ENCODE measurements around the gene UNC79.

UNC79 gene

GRCh38 chr14:93454224-93454623, 23.5 kb downstream of the UNC79 start:
- WGBS, 2 donors (ENCODE audit: extremely low coverage in 2 of 2, insufficient read length in 2 of 2, insufficient replicate concordance in 1 of 2), result no CpG with 5 or more reads among the region's 1 CpG
- H2BK12ac ChIP-seq (ENCODE audit: low read length), result no peak overlapping the region
- H3K4me1 ChIP-seq (ENCODE audit: control insufficient read depth in 2 of 2, insufficient read depth in 1 of 2, low read depth in 1 of 2, low read length in 2 of 2), result no peaks in the 10 kb centered on the region
- no peak overlapping the region for H4K91ac ChIP-seq (ENCODE audit: low read depth, low read length, poor library complexity)
- H3K36me3 ChIP-seq (replicated peaks in 1 of 2; ENCODE audit: control insufficient read depth in 2 of 2, insufficient read depth in 2 of 2, low read length in 2 of 2), result no peaks in the 10 kb centered on the region
- no peak overlapping the region for H3K18ac ChIP-seq (ENCODE audit: low read length)
- no peaks in the 10 kb centered on the region for H3K9me3 ChIP-seq (replicated peaks in 1 of 2; ENCODE audit: control insufficient read depth in 2 of 2, insufficient read depth in 1 of 2, low read depth in 1 of 2, low read length in 2 of 2)
- no peak overlapping the region for H2BK5ac ChIP-seq (ENCODE audit: low read length)
- H3K27ac ChIP-seq (replicated peaks; ENCODE audit: low read length), result no peak overlapping the region
- no peak overlapping the region for H3K4me2 ChIP-seq (ENCODE audit: insufficient read depth, low read length, poor library complexity, severe bottlenecking)
- H3K14ac ChIP-seq (ENCODE audit: low read length), result no peak overlapping the region
- no peak overlapping the region for H3K4me3 ChIP-seq (ENCODE audit: low read length in 2 of 2)
- H3K79me1 ChIP-seq (ENCODE audit: low read depth, low read length), result no peaks in the 10 kb centered on the region
- DNase-seq (ENCODE audit: low spot score), result no peak
- no peak overlapping the region for H2AK5ac ChIP-seq (ENCODE audit: low read depth, low read length)
- no peak overlapping the region for H3K23ac ChIP-seq (ENCODE audit: low read depth, low read length, poor library complexity)
- H3K4ac ChIP-seq (ENCODE audit: low read length), result no peak overlapping the region
- no peak overlapping the region for H3K9ac ChIP-seq (ENCODE audit: low read depth, low read length, poor library complexity)
- no peak overlapping the region for H2BK120ac ChIP-seq (ENCODE audit: low read depth, low read length)
- no peak overlapping the region for H2AFZ ChIP-seq (ENCODE audit: low read length)
- no peak overlapping the region for H4K8ac ChIP-seq (ENCODE audit: low read depth, low read length)
- H2BK15ac ChIP-seq (ENCODE audit: low read length), result no peak overlapping the region
- no peaks in the 10 kb centered on the region for H3K27me3 ChIP-seq (ENCODE audit: control insufficient read depth in 3 of 3, insufficient read depth in 3 of 3, low read depth in 1 of 3, low read length in 3 of 3)

DNA sequence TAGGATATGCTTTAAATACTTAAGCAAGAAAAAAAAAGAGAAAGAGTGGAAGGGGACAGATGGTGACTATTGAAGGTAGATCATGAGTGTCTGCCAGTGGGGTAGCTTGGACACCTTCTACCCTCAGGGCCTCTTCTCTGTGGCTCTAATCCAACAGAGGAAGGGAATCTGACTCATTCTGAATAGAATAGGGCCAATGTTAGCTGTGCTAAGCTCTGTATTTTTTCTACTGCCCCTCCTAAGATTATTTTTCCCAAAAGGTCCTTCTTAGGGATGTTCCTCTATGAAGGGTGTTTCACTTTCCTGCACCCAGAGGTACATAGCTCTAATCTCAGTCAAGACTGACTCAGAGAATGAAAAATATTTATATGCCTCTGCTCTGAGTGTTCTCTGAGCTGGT, 25.6 kb downstream of the UNC79 start:
- Histone ChIP-seq H2BK120ac (ENCODE audit: low read depth, low read length) (no peak overlapping the region), H3K4me3 (ENCODE audit: low read length in 2 of 2) (no peak overlapping the region), H2BK5ac (ENCODE audit: low read length) (no peak overlapping the region), H3K27me3 (ENCODE audit: control insufficient read depth in 3 of 3, insufficient read depth in 3 of 3, low read depth in 1 of 3, low read length in 3 of 3) (no peaks in the 10 kb centered on the region), H3K9ac (ENCODE audit: low read depth, low read length, poor library complexity) (no peak overlapping the region), H2AFZ (ENCODE audit: low read length) (no peak overlapping the region), H4K91ac (ENCODE audit: low read depth, low read length, poor library complexity) (no peak overlapping the region), H3K18ac (ENCODE audit: low read length) (no peak overlapping the region), H2AK5ac (ENCODE audit: low read depth, low read length) (no peak overlapping the region), H3K36me3 (replicated peaks in 1 of 2; ENCODE audit: control insufficient read depth in 2 of 2, insufficient read depth in 2 of 2, low read length in 2 of 2) (no peaks in the 10 kb centered on the region), H2BK15ac (ENCODE audit: low read length) (no peak overlapping the region), H3K79me1 (ENCODE audit: low read depth, low read length) (no peaks in the 10 kb centered on the region), H3K23ac (ENCODE audit: low read depth, low read length, poor library complexity) (no peak overlapping the region), H4K8ac (ENCODE audit: low read depth, low read length) (no peak overlapping the region), H3K4me2 (ENCODE audit: insufficient read depth, low read length, poor library complexity, severe bottlenecking) (no peak overlapping the region), H3K14ac (ENCODE audit: low read length) (no peak overlapping the region), H3K4me1 (ENCODE audit: control insufficient read depth in 2 of 2, insufficient read depth in 1 of 2, low read depth in 1 of 2, low read length in 2 of 2) (no peaks in the 10 kb centered on the region), H2BK12ac (ENCODE audit: low read length) (no peak overlapping the region), H3K4ac (ENCODE audit: low read length) (no peak overlapping the region), H3K27ac (replicated peaks; ENCODE audit: low read length) (no peak overlapping the region), H3K9me3 (replicated peaks in 1 of 2; ENCODE audit: control insufficient read depth in 2 of 2, insufficient read depth in 1 of 2, low read depth in 1 of 2, low read length in 2 of 2) (no peaks in the 10 kb centered on the region)
- DNase-seq (ENCODE audit: low spot score), result no peak

GRCh38 chr14:93458234-93458633, 27.5 kb downstream of the UNC79 start:
- no peak overlapping the region for H3K4me2 ChIP-seq (ENCODE audit: insufficient read depth, low read length, poor library complexity, severe bottlenecking)
- H3K23ac ChIP-seq (ENCODE audit: low read depth, low read length, poor library complexity), result no peak overlapping the region
- no peak overlapping the region for H4K91ac ChIP-seq (ENCODE audit: low read depth, low read length, poor library complexity)
- no peak overlapping the region for H4K8ac ChIP-seq (ENCODE audit: low read depth, low read length)
- H3K79me1 ChIP-seq (ENCODE audit: low read depth, low read length), result no peaks in the 10 kb centered on the region
- H3K27ac ChIP-seq (replicated peaks; ENCODE audit: low read length), result no peak overlapping the region
- H2BK120ac ChIP-seq (ENCODE audit: low read depth, low read length), result no peak overlapping the region
- H2BK15ac ChIP-seq (ENCODE audit: low read length), result no peak overlapping the region
- H2AFZ ChIP-seq (ENCODE audit: low read length), result no peak overlapping the region
- no peaks in the 10 kb centered on the region for H3K9me3 ChIP-seq (replicated peaks in 1 of 2; ENCODE audit: control insufficient read depth in 2 of 2, insufficient read depth in 1 of 2, low read depth in 1 of 2, low read length in 2 of 2)
- H3K4ac ChIP-seq (ENCODE audit: low read length), result no peak overlapping the region
- H2BK5ac ChIP-seq (ENCODE audit: low read length), result no peak overlapping the region
- DNase-seq (ENCODE audit: low spot score), result no peak
- no peak overlapping the region for H3K9ac ChIP-seq (ENCODE audit: low read depth, low read length, poor library complexity)
- H3K18ac ChIP-seq (ENCODE audit: low read length), result no peak overlapping the region
- H3K14ac ChIP-seq (ENCODE audit: low read length), result no peak overlapping the region
- H3K4me3 ChIP-seq (ENCODE audit: low read length in 2 of 2), result no peak overlapping the region
- no peak overlapping the region for H2BK12ac ChIP-seq (ENCODE audit: low read length)
- H3K27me3 ChIP-seq (ENCODE audit: control insufficient read depth in 3 of 3, insufficient read depth in 3 of 3, low read depth in 1 of 3, low read length in 3 of 3), result no peaks in the 10 kb centered on the region
- no peak overlapping the region for H2AK5ac ChIP-seq (ENCODE audit: low read depth, low read length)
- WGBS, 2 donors (ENCODE audit: extremely low coverage in 2 of 2, insufficient read length in 2 of 2, insufficient replicate concordance in 1 of 2), result no CpG with 5 or more reads among the region's 1 CpG
- H3K36me3 ChIP-seq (replicated peaks in 1 of 2; ENCODE audit: control insufficient read depth in 2 of 2, insufficient read depth in 2 of 2, low read length in 2 of 2), result no peaks in the 10 kb centered on the region
- no peaks in the 10 kb centered on the region for H3K4me1 ChIP-seq (ENCODE audit: control insufficient read depth in 2 of 2, insufficient read depth in 1 of 2, low read depth in 1 of 2, low read length in 2 of 2)

- Histone ChIP-seq H2AK5ac (ENCODE audit: low read depth, low read length) (no peak overlapping the region), H2BK120ac (ENCODE audit: low read depth, low read length) (no peak overlapping the region), H2BK15ac (ENCODE audit: low read length) (no peak overlapping the region), H3K4ac (ENCODE audit: low read length) (no peak overlapping the region), H3K4me2 (ENCODE audit: insufficient read depth, low read length, poor library complexity, severe bottlenecking) (no peak overlapping the region), H2AFZ (ENCODE audit: low read length) (no peak overlapping the region), H3K27ac (replicated peaks; ENCODE audit: low read length) (no peak overlapping the region), H3K79me1 (ENCODE audit: low read depth, low read length) (no peaks in the 10 kb centered on the region), H2BK12ac (ENCODE audit: low read length) (no peak overlapping the region), H4K91ac (ENCODE audit: low read depth, low read length, poor library complexity) (no peak overlapping the region), H3K4me3 (ENCODE audit: low read length in 2 of 2) (no peak overlapping the region), H2BK5ac (ENCODE audit: low read length) (no peak overlapping the region), H3K9ac (ENCODE audit: low read depth, low read length, poor library complexity) (no peak overlapping the region), H4K8ac (ENCODE audit: low read depth, low read length) (no peak overlapping the region), H3K23ac (ENCODE audit: low read depth, low read length, poor library complexity) (no peak overlapping the region), H3K4me1 (ENCODE audit: control insufficient read depth in 2 of 2, insufficient read depth in 1 of 2, low read depth in 1 of 2, low read length in 2 of 2) (peaks cover 0 to 2% of the 10 kb centered on the region in 2 donors), H3K36me3 (replicated peaks in 1 of 2; ENCODE audit: control insufficient read depth in 2 of 2, insufficient read depth in 2 of 2, low read length in 2 of 2) (no peaks in the 10 kb centered on the region), H3K14ac (ENCODE audit: low read length) (no peak overlapping the region), H3K27me3 (ENCODE audit: control insufficient read depth in 3 of 3, insufficient read depth in 3 of 3, low read depth in 1 of 3, low read length in 3 of 3) (no peaks in the 10 kb centered on the region), H3K18ac (ENCODE audit: low read length) (no peak overlapping the region), H3K9me3 (replicated peaks in 1 of 2; ENCODE audit: control insufficient read depth in 2 of 2, insufficient read depth in 1 of 2, low read depth in 1 of 2, low read length in 2 of 2) (no peaks in the 10 kb centered on the region)
- no peak for DNase-seq (ENCODE audit: low spot score)
- 100% methylated on average over 1 of the region's 3 CpGs; no CpG with 5 or more reads in 1 of the 2 donors for WGBS, 2 donors (ENCODE audit: extremely low coverage in 2 of 2, insufficient read length in 2 of 2, insufficient replicate concordance in 1 of 2)
Observed at GRCh38 chr14:93462479-93462878, 31.7 kb downstream of the UNC79 start.

Data from neuronal stem cell (in vitro differentiated cells).